Activated CD4-positive, alpha-beta T cell treated with anti-CD3 and anti-CD28 coated beads, Interleukin-2, Interleukin-4, amounts not matched to agents 100 ng/mL and 50 ng/mL, durations not matched to agents 16 hours and 8 hours (primary cell): Measurements from ENCODE around the gene GH2.
"Not testable (repeated sequence)": the region's sequence is repeated elsewhere in the genome, so short reads cannot be mapped to it uniquely, and the experiment has no call there.

Source experiments
- DNase-seq: peaks from one replicate; pipeline ENCODE4 v3.0.0-alpha.2; 2020; ENCODE audit warnings: low spot score

Gene GH2

DNA sequence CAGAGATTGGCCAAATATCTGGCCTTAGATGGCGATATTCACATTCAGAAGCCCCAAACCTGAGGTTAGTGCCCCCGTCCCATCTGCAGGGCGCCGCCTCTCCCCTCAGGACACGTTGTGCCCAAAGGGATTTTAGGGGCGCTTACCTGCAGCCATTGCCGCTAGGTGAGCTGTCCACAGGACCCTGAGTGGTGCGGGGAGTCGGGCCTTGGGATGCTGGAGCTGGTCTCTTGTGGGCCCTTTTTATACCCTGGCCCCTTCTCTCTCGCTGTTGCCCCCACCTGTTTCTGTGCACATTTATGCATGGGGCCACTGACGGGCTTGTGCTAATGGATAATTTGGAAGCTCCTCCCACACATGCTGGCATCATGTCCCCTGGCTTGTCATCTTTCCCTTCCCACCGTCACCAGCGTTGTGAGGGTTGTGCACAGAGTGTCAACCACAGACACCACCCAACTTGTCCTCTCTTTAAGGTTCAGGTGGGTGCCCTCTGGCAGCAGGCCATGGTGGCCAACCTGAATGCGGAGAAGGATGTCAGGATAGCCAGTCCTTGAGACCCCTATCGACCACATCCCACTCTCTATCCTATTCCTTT lies 29.4 kb upstream of the GH2 start, which contains the start of gene CSHL1:
CSHL1 (minus strand) TSS at position 218 of the 595 bp plus-strand sequence; CDS start at position 156, 62 bp downstream.
- no peak for DNase-seq

DNA sequence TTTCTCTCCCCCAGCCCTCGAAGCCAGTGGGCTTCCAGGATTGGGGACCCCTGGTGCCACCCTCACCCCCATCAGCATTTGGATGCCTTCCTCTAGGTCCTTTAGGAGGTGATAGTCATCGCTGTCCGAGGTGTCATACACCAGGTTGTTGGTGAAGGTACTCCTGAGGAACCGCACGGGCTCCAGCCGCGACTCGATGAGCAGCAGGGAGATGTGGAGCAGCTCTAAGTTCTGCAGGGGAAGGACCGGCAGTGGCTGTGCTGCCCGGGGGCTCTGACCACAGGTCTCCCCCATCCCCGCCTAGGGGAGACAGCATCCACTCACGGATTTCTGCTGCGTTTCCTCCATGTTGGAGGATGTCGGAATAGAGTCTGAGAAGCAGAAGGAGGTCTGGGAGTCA lies 28.4 kb upstream of the GH2 start:
- DNase-seq: no peak

- not testable (repeated sequence) for DNase-seq
Measured at GRCh38 chr17:63909586-63909985, 27.8 kb upstream of the GH2 start.

- DNase-seq: not testable (repeated sequence)
Measured at GRCh38 chr17:63907161-63907778, 25.5 kb upstream of the GH2 start.

DNA sequence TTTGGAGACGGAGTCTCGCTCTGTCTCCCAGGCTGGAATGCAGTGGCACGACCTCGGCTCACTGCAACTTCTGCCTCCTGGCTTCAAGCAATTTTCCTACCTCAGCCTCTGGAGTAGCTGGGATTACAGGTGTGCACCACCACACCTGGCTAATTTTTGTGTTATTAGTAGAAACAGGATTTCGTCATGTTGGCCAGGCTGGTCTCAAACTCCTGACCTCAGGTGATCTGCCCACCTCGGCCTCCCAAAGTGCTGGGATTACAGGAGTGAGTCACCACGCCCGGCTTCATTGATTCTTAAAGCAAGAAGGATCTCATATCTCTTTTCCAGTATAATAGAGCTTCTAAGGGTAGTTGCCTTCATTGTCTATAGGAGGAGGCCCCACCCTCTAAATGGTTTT lies 23.1 kb upstream of the GH2 start:
- not testable (repeated sequence) for DNase-seq

DNA sequence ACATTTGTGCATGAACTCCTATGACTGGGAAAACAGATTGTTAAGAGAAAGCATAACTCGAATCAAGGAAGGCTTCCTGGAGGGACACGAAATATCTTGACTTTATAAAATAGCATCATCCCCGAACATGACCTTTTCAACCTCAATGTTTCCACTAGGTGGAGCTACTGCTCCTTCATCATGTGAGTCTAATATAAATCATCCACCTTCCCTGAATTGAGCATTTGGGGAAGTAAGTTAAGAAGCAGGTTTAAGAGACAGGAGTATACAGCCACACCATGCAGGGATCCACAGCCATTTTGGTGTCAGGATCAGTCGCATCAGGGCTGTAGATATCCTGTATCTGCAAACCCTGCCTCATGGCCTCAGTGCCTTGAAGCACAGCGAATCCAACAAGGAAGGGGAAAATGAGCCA lies 22.1 kb upstream of the GH2 start:
- DNase-seq: peak; percentile 51

DNA sequence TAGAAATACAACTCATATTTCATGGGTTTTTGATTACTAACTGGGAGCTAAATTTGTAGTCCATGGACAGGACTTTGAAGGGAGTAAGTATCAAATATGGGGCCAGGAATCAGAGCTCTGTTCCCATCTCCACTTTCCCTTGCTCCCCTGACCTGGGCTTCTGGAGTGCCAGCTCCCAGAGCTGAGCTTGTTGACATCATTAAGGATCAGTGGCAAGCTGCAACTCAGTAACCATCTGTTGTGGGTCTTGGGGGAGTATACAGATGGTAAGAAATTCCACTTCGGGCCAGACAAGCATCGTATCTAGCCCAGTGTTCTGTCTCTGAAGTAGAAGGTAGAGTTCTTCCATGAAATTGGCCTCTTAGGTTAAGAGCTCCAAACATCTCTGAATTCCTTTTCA lies 20.2 kb upstream of the GH2 start:
- DNase-seq: not testable (repeated sequence)

GRCh38 chr17:63898899-63899798 lies 17.4 kb upstream of the GH2 start:
- DNase-seq: peak; percentile 47

GRCh38 chr17:63896524-63897354 lies 15.0 kb upstream of the GH2 start, which contains the start of gene CSH1:
Gene CSH1 (minus strand): TSS chr17:63896574. CDS start chr17:63896511, 63 bp downstream.
- not testable (repeated sequence) for DNase-seq

DNA sequence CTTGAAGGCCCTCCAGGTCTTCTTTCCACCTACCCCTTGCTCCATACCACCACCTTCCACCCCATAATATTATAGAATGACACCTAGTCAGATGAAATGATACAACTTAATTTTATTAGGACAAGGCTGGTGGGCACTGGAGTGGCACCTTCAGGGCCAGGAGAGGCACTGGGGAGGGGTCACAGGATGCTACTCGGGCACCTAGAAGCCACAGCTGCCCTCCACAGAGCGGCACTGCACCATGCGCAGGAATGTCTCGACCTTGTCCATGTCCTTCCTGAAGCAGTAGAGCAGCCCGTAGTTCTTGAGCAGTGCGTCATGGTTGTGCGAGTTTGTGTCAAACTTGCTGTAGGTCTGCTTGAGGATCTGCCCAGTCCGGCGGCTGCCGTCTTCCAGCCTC lies 13.1 kb upstream of the GH2 start:
- DNase-seq: not testable (repeated sequence)

GRCh38 chr17:63894021-63894420 lies 12.3 kb upstream of the GH2 start:
- not testable (repeated sequence) for DNase-seq

- not testable (repeated sequence) for DNase-seq
Measured at GRCh38 chr17:63892316-63893037, 10.7 kb upstream of the GH2 start.

- peak; percentile 42 for DNase-seq
Measured at GRCh38 chr17:63889026-63889848, 7.5 kb upstream of the GH2 start.

DNA sequence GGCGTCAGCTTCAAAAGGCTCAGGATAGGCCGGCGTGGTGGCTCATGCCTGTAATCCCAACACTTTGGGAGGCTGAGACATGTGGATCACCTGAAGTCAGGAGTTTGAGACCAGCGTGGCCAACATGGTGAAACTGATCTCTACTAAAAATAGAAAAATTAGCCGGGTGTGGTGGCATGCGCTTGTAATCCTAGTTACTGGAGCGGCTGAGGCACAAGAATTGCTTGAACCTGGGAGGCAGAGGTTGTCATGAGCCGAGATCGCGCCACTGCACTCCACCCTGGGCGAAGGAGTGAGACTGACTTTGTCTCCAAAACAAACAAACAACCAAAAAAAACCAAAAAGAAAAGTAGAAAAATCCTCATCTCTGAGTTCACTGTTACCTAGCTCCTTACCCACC lies 3.4 kb upstream of the GH2 start:
- DNase-seq: not testable (repeated sequence)

DNA sequence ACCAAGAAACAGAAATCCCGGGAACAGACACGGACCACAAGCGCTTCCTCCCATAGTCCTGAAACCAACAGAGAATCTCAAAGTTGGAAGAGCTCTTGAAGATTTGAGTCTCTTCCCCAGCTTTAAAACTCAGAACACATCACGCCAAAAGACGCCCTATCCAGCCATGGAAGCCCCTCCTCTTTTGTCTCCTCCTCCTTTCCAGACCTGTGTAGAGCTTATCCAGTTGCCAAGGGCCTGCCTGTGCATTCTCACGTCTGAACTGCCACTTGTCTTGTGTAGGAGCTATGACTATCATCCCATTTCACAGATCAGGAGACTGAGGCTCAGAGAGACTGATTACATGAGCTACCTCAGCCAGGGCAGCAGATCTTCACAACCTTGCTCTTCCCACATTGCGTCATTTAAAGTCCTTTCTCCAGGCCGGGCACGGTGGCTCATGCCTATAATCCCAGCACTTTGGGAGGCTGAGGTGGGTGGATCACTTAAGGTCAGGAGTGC lies 932 bp upstream of the GH2 start:
- not testable (repeated sequence) for DNase-seq

- DNase-seq: not testable (repeated sequence)
Measured at GRCh38 chr17:63881337-63881736, 407 bp downstream of the GH2 start.

DNA sequence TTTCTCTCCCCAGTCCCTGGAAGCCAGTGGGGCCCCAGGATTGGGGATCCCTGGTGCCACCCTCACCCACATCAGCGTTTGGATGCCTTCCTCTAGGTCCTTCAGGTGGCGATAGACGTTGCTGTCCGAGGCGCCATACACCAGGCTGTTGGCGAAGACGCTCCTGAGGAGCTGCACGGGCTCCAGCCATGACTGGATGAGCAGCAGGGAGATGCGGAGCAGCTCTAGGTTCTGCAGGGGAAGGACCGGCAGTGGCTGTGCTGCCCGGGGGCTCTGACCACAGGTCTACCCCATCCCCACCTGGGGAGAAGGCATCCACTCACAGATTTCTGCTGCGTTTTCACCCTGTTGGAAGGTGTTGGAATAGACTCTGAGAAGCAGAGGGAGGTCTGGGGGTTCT lies 1.0 kb downstream of the GH2 start:
- DNase-seq: no peak

DNA sequence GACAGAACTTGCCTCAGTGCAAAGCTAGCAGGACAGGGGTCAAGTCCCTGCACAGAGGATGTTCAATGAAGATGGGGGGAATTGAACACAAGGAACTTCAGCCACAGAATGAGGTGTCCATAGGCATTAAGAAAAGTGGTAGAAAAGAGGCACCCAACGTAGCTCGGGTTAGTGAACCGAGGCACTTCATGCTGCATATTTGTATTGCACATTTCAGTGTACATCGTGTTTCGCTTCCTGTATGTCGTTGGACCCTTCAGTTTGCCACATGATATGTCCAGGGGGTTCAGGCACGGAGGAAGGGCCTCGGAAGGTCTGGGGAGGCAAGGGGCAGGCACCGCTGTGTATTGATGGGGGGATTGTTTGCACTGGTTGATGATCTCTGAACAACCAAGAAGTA lies 3.3 kb downstream of the GH2 start:
- DNase-seq: not testable (repeated sequence)

DNA sequence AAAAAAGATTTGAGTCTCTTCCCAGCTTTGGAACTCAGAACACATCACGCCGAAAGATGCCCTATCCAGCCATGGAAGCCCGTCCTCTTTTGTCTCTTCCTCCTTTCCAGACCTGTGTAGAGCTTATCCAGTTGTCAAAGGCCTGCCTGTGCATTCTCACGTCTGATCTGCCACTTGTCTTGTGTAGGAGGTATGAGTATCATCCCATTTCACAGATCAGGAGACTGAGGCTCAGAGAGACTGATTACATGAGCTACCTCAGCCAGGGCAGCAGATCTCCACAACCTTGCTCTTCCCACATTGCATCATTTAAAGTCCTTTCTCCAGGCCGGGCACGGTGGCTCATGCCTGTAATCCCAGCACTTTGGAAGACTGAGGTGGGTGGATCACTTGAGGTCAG lies 7.1 kb downstream of the GH2 start:
- not testable (repeated sequence) for DNase-seq

- DNase-seq: not testable (repeated sequence)
Measured at GRCh38 chr17:63874061-63874626, 7.6 kb downstream of the GH2 start.
